ENCODE measurements around the gene GSTT2B.
"Not testable (repeated sequence)": the region's sequence is repeated elsewhere in the genome, so short reads cannot be mapped to it uniquely, and the experiment has no call there.

The GSTT2B gene

GRCh38 chr22:23993581-23994177 lies 32.7 kb upstream of the GSTT2B start:
- peak; percentile 62 for TF ChIP-seq USF1 (IDR thresholded peaks at IDR 0.05)
- 0 out of 2 replicates have a peak, but pooled peaks have one; percentile 27 for TF ChIP-seq YY1 (IDR thresholded peaks at IDR 0.05; ENCODE audit: low read depth)

GRCh38 chr22:23984430-23984829 lies 23.4 kb upstream of the GSTT2B start:
- no peak for TF ChIP-seq TEAD4 (IDR thresholded peaks at IDR 0.05)
- TF ChIP-seq FOXM1 (IDR thresholded peaks at IDR 0.05; ENCODE audit: borderline replicate concordance, low read depth) = no peak
- TF ChIP-seq YY1 (IDR thresholded peaks at IDR 0.05; ENCODE audit: low read depth) = no peak
- TF ChIP-seq RAD21 (IDR thresholded peaks at IDR 0.05; ENCODE audit: low read depth) = peak; percentile 83

- not testable (repeated sequence) for TF ChIP-seq EGR1 (IDR thresholded peaks at IDR 0.05); TAF1 (IDR thresholded peaks at IDR 0.05; ENCODE audit: low read depth); TEAD4 (IDR thresholded peaks at IDR 0.05)
Observed at GRCh38 chr22:23979557-23980240, 18.7 kb upstream of the GSTT2B start, which contains the start of gene GSTT2. Gene GSTT2 (plus strand): TSS chr22:23980134.

- not testable (repeated sequence) for TF ChIP-seq ZBTB7A (IDR thresholded peaks at IDR 0.05; ENCODE audit: low read depth); FOXM1 (IDR thresholded peaks at IDR 0.05; ENCODE audit: borderline replicate concordance, low read depth); RAD21 (IDR thresholded peaks at IDR 0.05; ENCODE audit: low read depth)
Observed at GRCh38 chr22:23974345-23974744, 13.3 kb upstream of the GSTT2B start, which contains the start of gene DDT. Gene DDT (minus strand): TSS chr22:23974441. CDS start chr22:23974414, 27 bp downstream.

- TF ChIP-seq TAF1 (IDR thresholded peaks at IDR 0.05; ENCODE audit: low read depth) = no peak
- TF ChIP-seq EGR1 (IDR thresholded peaks at IDR 0.05) = no peak
- no peak for TF ChIP-seq EP300 (IDR thresholded peaks at IDR 0.05; ENCODE audit: borderline replicate concordance)
- TF ChIP-seq RAD21 (IDR thresholded peaks at IDR 0.05; ENCODE audit: low read depth) = no peak
- TF ChIP-seq YY1 (IDR thresholded peaks at IDR 0.05; ENCODE audit: low read depth) = no peak
- TF ChIP-seq CEBPB (IDR thresholded peaks at IDR 0.05) = no peak
- no peak for TF ChIP-seq FOXM1 (IDR thresholded peaks at IDR 0.05; ENCODE audit: borderline replicate concordance, low read depth)
- TF ChIP-seq TCF12 (IDR thresholded peaks at IDR 0.05; ENCODE audit: low read depth) = no peak
- no peak for TF ChIP-seq REST (IDR thresholded peaks at IDR 0.05; ENCODE audit: low read depth)
- TF ChIP-seq NFIC (IDR thresholded peaks at IDR 0.05) = no peak
- TF ChIP-seq MAX (IDR thresholded peaks at IDR 0.05) = no peak
- TF ChIP-seq ZBTB7A (IDR thresholded peaks at IDR 0.05; ENCODE audit: low read depth) = no peak
- TF ChIP-seq CREB1 (IDR thresholded peaks at IDR 0.05; ENCODE audit: low read depth) = no peak
- no peak for TF ChIP-seq TEAD4 (IDR thresholded peaks at IDR 0.05)
- no peak for TF ChIP-seq USF1 (IDR thresholded peaks at IDR 0.05)
Observed at GRCh38 chr22:23970816-23971486, 10.0 kb upstream of the GSTT2B start.

- TF ChIP-seq CREB1 (IDR thresholded peaks at IDR 0.05; ENCODE audit: low read depth) = no peak
- TF ChIP-seq TCF12 (IDR thresholded peaks at IDR 0.05; ENCODE audit: low read depth) = no peak
- TF ChIP-seq YY1 (IDR thresholded peaks at IDR 0.05; ENCODE audit: low read depth) = no peak
- no peak for TF ChIP-seq EP300 (IDR thresholded peaks at IDR 0.05; ENCODE audit: borderline replicate concordance)
- no peak for TF ChIP-seq REST (IDR thresholded peaks at IDR 0.05; ENCODE audit: low read depth)
- no peak for TF ChIP-seq TEAD4 (IDR thresholded peaks at IDR 0.05)
- TF ChIP-seq ZBTB7A (IDR thresholded peaks at IDR 0.05; ENCODE audit: low read depth) = no peak
- TF ChIP-seq TAF1 (IDR thresholded peaks at IDR 0.05; ENCODE audit: low read depth) = no peak
- TF ChIP-seq RAD21 (IDR thresholded peaks at IDR 0.05; ENCODE audit: low read depth) = no peak
- no peak for TF ChIP-seq EGR1 (IDR thresholded peaks at IDR 0.05)
- TF ChIP-seq FOXM1 (IDR thresholded peaks at IDR 0.05; ENCODE audit: borderline replicate concordance, low read depth) = no peak
- no peak for TF ChIP-seq CEBPB (IDR thresholded peaks at IDR 0.05)
- TF ChIP-seq MAX (IDR thresholded peaks at IDR 0.05) = no peak
- TF ChIP-seq NFIC (IDR thresholded peaks at IDR 0.05) = no peak
- TF ChIP-seq USF1 (IDR thresholded peaks at IDR 0.05) = no peak
Observed at GRCh38 chr22:23970201-23970641, 9.2 kb upstream of the GSTT2B start.
